ENCODE results near the gene CAPN6. TPM values are rescaled to one million over a fixed set of nuclear protein-coding genes. Genes with fewer than 3 reads are reported as not detected.

CAPN6 gene, protein sequence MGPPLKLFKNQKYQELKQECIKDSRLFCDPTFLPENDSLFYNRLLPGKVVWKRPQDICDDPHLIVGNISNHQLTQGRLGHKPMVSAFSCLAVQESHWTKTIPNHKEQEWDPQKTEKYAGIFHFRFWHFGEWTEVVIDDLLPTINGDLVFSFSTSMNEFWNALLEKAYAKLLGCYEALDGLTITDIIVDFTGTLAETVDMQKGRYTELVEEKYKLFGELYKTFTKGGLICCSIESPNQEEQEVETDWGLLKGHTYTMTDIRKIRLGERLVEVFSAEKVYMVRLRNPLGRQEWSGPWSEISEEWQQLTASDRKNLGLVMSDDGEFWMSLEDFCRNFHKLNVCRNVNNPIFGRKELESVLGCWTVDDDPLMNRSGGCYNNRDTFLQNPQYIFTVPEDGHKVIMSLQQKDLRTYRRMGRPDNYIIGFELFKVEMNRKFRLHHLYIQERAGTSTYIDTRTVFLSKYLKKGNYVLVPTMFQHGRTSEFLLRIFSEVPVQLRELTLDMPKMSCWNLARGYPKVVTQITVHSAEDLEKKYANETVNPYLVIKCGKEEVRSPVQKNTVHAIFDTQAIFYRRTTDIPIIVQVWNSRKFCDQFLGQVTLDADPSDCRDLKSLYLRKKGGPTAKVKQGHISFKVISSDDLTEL
- total RNA-seq, result 1 to 10 TPM in 1 of 4 donors, under 1 TPM in 2, not detected in 1; 0.31 to 1.2 (median 0.42) TPM

DNA sequence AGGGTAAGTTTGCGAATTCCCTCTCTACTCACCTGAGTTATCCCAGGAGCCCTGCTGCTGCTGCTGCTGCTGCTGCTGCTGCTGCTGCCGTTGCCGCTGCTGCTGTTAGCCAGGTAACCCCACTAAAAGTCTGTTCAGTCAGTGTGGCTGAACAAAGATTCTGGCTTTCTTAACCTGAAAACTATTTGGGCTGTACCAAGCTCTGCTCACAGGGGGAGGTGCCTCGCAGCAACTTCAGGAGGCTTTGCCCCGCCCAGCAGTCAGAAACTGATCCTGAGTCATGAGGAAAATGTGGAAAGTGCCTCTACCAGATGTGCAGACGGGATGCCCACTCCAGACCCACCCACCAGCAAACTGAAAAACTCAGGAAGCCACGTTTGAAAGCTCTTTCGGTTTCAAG, at the start of gene CAPN6:
CAPN6 (minus strand) TSS at position 145 of the 400 bp plus-strand sequence. CDS start 6,547 bp downstream, outside the sequence.
- DNase-seq (peak in 1 of 2 donors; percentile 26), ATAC-seq (peak in 1 of 2 donors; percentile 24)
- no peaks in the 10 kb centered on the region for H3K36me3 ChIP-seq
- no peak within 1 kb of the TSS for H3K27ac ChIP-seq
- intact Hi-C loops (cut with DNase I; ENCODE audit: low total_unique reads), result no loop called here
- no peak for TF ChIP-seq POLR2A (IDR thresholded peaks at IDR 0.05)
- TF ChIP-seq, protein P1, sequence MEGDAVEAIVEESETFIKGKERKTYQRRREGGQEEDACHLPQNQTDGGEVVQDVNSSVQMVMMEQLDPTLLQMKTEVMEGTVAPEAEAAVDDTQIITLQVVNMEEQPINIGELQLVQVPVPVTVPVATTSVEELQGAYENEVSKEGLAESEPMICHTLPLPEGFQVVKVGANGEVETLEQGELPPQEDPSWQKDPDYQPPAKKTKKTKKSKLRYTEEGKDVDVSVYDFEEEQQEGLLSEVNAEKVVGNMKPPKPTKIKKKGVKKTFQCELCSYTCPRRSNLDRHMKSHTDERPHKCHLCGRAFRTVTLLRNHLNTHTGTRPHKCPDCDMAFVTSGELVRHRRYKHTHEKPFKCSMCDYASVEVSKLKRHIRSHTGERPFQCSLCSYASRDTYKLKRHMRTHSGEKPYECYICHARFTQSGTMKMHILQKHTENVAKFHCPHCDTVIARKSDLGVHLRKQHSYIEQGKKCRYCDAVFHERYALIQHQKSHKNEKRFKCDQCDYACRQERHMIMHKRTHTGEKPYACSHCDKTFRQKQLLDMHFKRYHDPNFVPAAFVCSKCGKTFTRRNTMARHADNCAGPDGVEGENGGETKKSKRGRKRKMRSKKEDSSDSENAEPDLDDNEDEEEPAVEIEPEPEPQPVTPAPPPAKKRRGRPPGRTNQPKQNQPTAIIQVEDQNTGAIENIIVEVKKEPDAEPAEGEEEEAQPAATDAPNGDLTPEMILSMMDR (IDR thresholded peaks at IDR 0.05 in 4 of 5, conservative IDR thresholded peaks at IDR 0.05 in 1 of 5), result no peak
- no peaks in the 10 kb centered on the region for H3K27me3 ChIP-seq
- H3K4me3 ChIP-seq, result no peak within 1 kb of the TSS
- no peaks in the 10 kb centered on the region for H3K9me3 ChIP-seq
- H3K4me1 ChIP-seq, result no peaks in the 10 kb centered on the region
- in situ Hi-C loops (cut with MboI; ENCODE audit: low sequenced_read_pairs in 4 of 4), result no loop called here

DNA sequence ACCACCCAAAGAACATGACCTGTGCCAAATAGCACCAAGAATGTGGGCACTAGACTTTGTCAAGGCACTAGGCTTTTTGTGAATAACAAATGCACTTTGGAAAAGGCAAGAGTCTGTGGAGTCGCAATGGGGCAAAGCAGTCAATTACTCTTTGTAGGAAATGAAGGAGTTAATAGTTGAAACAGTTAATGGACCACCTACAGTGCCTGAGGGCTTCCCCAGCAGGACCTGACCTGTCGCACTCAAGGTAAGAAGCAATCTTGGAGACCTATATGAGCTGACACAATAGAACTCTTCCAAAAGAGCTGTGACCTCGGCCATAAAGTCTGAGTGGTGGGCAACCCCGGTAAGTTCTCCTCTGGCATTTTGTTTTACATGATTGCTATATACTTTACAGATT, 49.2 kb upstream of the CAPN6 start:
- TF ChIP-seq POLR2A (IDR thresholded peaks at IDR 0.05), result no peak
- TF ChIP-seq, protein P1 (IDR thresholded peaks at IDR 0.05 in 4 of 5, conservative IDR thresholded peaks at IDR 0.05 in 1 of 5), result no peak
- no peaks in the 10 kb centered on the region for H3K4me1 ChIP-seq
- peaks cover 0 to 9% (median 0%) of the 10 kb centered on the region in 3 donors for H3K27me3 ChIP-seq
- in situ Hi-C loops (cut with MboI; ENCODE audit: low sequenced_read_pairs in 4 of 4) (no loop called here), intact Hi-C loops (cut with DNase I; ENCODE audit: low total_unique reads) (no loop called here)
- no peaks in the 10 kb centered on the region for H3K9me3 ChIP-seq
- ATAC-seq (no peak), DNase-seq (no peak)
- H3K4me3 ChIP-seq, result no peak overlapping the region
- H3K36me3 ChIP-seq, result no peaks in the 10 kb centered on the region
- no peak overlapping the region for H3K27ac ChIP-seq

DNA sequence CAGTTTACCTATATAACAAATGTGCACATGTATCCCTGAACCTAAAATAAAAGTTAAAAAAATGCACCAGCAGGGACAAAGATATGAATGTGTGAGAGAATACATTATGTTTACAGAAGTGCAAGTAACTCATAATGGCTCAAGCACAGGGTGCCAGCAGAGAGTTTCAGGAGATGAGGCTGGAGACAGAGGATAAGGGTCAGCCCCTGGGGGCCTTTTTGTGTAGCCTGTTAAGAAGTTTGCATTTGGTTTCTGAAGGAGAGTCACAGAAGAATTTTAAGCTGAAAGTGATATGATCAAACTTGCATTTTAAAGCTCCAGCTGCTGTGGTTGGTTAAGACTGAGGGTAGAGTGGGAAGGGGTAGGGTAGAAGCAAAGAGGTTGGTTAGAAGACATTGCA, 48.6 kb upstream of the CAPN6 start:
- intact Hi-C loops (cut with DNase I; ENCODE audit: low total_unique reads) (no loop called here), in situ Hi-C loops (cut with MboI; ENCODE audit: low sequenced_read_pairs in 4 of 4) (no loop called here)
- no peak for ATAC-seq
- Histone ChIP-seq H3K4me3 (no peak overlapping the region), H3K27ac (no peak overlapping the region), H3K4me1 (no peaks in the 10 kb centered on the region), H3K27me3 (peaks cover 0 to 5% (median 0%) of the 10 kb centered on the region in 3 donors), H3K9me3 (no peaks in the 10 kb centered on the region), H3K36me3 (no peaks in the 10 kb centered on the region)
- TF ChIP-seq, protein P1 (IDR thresholded peaks at IDR 0.05 in 4 of 5, conservative IDR thresholded peaks at IDR 0.05 in 1 of 5), result no peak
- TF ChIP-seq POLR2A (IDR thresholded peaks at IDR 0.05), result no peak
- no peak for DNase-seq

DNA sequence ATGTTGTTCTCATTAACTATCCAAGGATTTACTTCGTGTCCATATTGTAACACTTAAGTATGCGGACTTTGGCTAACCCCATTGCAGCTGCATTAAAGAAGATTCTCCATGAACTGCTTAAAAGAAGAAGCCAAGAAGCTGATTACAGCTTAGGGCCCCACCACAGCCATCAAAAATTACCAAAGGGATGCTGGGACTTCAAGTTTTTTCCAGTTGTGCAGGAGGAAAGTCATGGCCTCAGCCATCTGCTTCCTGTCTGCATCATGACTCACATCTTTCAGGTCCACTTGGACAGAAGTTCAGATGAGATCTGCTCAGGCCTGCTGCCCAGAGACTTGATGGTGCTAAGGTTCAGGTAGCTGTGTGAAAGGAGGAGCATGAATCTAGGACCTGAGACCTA, 38.8 kb upstream of the CAPN6 start:
- intact Hi-C loops (cut with DNase I; ENCODE audit: low total_unique reads) (no loop called here), in situ Hi-C loops (cut with MboI; ENCODE audit: low sequenced_read_pairs in 4 of 4) (no loop called here)
- no peaks in the 10 kb centered on the region for H3K36me3 ChIP-seq
- no peaks in the 10 kb centered on the region for H3K9me3 ChIP-seq
- DNase-seq (no peak), ATAC-seq (no peak)
- no peaks in the 10 kb centered on the region for H3K4me1 ChIP-seq
- H3K27ac ChIP-seq, result no peak overlapping the region
- TF ChIP-seq, protein P1 (IDR thresholded peaks at IDR 0.05 in 4 of 5, conservative IDR thresholded peaks at IDR 0.05 in 1 of 5), result no peak
- TF ChIP-seq POLR2A (IDR thresholded peaks at IDR 0.05), result no peak
- H3K27me3 ChIP-seq, result no peaks in the 10 kb centered on the region
- H3K4me3 ChIP-seq, result no peak overlapping the region

Measured in gastrocnemius medialis (tissue), 4 donors.